GM18519 (cell line): ENCODE measurements around the gene SGCD.

Experiments used
- ATAC-seq: cut with Tn5 transposase; IDR thresholded peaks from one replicate; pipeline ENCODE4 v1.9.1; 2021; ENCODE audit warnings: mild to moderate bottlenecking, moderate library complexity; ENCODE audit not compliant: unreplicated experiment, low FRiP score

The SGCD gene

DNA sequence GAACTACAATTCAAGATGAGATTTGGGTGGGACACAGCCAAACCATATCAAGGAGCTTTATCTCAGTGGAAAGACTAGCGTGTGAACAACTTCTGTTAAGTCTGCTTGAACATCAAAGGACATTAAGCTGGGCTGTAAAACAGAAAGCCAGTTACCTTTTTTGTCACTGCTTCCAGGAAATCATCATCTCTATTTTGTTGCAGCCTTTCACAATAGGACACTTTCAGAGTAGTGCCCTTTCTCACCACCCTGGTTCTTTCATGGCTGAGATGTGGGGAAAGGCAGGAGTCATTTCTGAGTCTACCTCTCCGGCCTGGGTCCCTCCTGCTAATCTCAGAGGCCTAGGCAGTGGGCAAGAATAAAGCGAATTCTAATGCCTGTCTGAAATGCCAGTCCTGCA lies 426.9 kb downstream of the SGCD start:
- ATAC-seq = no peak

DNA sequence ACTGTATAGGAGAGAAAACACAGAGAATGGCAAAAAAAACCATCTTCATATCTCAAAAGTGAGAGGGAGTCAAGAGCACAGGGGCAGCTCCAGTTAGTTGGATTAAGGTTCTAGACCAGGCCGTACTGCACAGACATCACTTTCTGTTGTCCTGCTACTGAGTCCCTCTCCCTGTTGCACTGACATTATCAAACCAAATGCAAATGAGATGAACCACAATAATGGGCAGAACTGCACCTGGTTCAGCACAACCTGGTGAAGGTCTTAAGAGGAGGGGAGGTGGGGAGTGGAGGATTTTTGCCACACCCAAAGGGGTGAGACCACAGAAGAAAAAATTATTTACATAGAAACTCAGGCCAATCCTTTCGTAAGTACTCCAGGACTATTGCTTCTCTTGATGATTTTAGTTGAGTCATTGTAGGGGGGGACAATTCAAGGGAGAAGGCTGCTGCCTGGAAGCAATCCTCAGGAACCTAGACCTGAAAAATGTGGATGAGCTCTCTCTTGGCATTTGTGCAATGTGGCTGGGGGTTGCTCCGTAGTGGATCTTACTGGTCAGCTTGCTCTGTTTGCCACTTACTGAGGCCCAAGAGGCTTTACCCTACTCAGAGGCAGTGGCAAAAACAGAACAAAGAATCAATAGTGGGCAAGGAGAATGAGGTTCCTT lies 428.6 kb downstream of the SGCD start:
- ATAC-seq = no peak

DNA sequence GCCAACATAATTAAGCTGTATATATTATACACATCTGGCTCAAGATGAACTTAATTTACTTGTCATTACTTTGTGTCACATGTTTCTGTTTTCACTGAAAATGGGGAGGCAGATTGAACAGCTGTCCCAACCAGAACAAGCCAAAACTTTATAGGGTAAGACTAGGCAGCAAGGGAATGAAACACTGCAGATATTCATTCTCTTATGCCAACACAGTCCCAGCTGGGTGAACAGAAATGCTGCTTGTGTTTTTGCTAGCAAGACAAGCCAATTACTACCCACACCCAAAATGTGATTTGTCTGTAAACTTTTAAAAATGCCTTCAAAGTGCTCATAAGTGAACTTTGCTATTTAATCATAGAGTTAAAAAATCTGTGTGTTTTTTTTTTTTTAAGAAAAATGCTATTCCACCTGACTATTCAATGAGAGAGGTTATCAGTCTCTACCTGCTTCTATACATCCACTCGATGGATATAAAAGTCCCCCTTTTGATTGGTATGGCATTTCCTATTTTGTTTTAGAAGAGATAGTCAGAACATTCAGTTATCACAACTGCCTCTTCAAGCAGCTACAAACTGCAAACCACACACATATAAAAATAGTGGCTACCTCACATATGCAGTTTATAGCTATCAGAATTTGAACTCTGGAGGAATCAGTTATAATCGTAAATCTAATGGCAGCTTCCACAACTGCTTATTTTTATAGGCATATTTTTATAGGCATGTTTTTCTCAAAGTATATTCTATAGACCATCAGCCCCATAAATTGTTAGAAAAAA lies 431.2 kb downstream of the SGCD start:
- no peak for ATAC-seq

DNA sequence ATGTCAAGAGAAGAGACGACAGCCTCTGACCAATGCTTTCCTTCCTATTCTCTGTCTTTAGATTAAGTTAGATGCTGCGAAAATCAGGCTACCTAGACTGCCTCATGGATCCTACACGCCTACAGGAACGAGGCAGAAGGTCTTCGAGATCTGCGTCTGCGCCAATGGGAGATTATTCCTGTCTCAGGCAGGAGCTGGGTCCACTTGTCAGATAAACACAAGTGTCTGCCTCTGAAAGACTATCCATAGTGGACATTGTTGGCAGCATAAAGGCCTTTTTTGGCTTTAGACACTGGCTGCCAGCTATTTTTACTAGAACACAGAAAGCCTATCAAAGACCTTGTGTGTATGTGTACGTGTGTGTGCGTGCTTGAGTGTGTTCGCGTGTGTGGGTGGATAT lies 432.2 kb downstream of the SGCD start:
- ATAC-seq = no peak

DNA sequence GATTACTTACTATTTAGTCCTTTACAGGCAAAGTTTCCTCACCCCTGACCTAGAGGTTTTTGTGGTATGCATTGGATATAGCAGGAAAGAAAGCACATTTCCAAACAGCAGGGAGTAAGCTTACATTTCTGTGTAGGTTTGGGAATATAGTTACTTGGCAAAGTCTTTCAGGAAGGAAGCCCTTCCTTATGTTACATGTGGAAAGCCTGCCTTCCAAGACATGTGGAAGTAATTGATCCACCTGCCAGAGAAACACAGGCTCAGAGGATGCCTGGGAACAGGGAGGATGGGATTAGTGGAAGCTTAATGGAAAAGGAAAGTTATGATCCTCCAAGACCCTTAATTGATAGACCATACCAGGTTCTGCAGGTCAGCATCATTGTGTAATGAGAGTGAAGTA lies 435.8 kb downstream of the SGCD start:
- no peak for ATAC-seq

DNA sequence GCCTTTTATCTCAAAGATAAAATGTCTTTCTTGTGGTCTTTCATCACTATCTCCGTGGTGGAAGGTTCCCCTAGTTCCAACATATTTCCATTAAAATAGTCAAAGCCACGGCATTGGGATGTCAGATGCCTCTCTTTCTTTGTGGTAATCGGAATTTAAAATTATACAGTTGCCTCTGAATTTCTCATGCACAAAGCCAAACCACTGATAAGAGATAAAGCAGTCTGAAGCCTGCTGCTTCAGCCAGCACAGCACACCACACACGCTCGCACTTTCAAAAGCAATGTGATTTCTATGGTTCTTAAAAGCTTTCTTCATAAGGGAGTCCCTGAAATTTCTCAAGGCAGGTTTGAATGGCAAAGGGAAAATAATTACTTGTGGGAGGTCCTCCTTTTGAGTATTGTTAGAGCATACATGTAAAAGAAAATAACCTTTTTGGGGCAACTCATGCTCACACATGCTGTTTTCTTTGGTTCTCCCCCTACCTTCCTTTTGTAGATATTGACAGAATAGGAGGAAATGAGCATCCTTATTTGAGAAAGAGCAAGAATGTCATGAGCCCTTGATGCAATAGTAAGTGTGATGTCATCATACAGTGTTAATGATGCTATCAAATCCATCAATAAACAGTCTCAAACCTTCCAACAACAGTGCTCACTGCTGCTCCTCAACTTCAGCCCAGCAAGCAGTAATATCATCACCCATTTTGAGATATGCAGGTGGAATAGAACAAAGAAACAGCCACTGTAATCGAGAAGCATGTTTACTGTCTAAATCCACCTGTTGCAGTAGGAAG lies 437.4 kb downstream of the SGCD start:
- ATAC-seq = no peak

DNA sequence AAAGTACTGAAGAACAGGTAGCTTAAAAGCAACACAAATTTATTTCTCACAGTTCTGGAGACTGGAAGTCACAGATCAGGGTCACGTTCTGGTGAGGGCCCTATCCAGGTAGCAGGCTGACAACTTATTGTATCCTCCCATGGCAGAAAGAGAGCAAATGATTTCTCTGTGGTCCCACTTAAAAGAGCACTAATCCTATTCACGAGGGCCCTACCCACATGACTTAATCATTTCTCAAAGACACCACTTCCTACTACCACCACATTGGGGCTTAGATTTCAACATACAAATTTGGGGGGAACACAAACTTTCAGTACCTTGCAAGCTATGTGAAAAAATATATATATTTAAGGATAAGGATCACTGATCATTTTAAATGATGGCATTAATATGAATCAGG lies 447.3 kb downstream of the SGCD start:
- ATAC-seq = no peak

DNA sequence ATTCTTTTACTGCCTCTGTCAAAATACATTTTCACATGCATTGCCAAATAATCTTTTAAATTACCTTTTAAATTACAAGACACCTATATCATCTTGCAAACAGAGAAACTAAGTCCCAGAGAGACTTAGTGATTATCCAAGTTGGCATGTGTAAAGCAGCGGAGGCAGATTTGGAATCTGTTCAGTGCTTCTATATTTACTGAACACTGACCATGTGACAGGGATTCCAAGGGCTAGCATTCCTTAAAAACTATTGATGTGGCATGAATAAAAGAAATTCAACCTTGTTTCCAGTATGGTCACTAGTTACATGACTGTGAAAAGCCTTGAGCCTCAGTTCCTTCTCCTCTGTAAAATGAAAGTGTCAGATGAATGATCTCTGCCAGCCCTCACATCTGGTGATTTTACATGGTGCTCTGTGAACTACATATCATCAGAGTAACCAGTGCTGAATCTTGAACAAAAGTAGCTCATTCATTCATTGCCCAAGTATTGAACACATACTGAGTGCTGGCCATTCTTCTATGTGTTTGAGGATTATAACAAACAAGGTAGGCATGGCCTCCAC lies 451.3 kb downstream of the SGCD start:
- ATAC-seq = no peak

DNA sequence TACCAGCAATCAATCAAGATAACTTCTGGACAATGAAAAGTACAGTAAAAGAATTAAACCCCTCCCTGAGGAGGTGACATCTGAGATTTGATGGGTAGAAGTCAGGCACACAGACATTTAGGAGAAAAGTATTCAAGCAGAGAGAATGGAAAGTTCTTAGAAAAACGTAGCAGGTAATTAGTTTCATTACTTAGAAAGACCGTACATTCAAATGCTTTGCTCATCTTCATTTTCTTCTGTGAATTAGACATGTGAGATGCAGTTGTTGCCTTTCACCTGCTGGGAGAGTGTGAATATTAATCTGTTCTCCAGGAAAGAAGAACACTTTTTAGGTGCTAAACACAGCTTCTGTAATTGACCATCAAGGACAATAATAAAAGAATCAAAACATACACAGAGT lies 451.8 kb downstream of the SGCD start:
- ATAC-seq = no peak

DNA sequence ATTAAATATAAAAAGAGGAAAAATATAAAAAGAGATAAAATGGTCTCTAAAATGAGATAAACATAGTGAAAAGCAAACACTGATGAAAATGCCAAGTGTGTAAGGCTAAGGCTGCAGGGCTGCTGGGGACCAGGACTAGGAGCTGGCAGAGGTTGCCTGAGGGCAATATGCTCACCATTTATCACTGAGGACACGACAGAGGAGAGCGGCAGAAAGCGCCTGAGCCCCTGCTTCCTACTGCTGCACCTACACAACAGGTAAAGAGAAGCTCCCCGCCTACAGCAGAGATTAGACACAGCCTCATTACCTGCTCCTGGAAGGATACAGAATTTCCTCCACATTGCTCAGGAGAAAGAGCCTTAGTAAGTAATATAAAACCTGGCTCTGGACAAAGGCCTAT lies 452.5 kb downstream of the SGCD start:
- no peak for ATAC-seq

DNA sequence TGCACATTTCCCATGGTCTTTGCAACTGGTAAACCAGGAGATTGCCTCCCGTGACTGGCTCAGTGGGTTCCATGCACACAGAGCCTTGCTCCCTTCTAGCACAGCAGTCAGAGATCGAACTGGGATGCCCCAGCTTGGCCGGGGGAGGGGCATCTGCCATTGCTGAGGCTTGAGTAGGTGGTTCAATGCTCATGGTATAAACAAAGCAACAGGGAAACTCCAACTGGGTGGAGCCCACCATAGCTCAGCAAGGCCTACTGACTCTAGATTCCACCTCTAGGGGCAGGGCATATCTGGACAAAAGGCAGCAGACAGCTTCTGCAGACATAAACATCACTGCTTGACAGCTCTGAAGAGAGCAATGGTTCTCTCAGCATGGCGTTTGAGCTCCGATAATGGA lies 456.1 kb downstream of the SGCD start:
- ATAC-seq = no peak

DNA sequence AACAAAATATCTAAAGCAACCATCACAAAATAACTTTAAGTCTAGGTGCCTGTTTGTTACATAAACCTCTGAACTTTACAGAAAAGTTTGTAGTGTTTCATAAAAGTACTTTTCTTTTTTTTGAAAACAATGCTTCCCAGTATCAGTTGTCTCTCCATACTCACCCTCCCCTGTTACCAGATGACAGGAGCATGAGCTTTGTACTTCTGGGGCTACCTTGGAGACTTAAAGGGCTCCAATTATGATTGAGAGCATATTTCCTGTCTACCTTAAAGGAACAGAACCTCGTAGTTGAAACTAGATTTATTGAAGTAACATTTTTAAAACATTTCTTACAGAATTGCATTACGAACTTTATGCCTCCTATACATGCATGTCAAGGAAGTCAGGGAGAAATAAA lies 467.7 kb downstream of the SGCD start:
- no peak for ATAC-seq

DNA sequence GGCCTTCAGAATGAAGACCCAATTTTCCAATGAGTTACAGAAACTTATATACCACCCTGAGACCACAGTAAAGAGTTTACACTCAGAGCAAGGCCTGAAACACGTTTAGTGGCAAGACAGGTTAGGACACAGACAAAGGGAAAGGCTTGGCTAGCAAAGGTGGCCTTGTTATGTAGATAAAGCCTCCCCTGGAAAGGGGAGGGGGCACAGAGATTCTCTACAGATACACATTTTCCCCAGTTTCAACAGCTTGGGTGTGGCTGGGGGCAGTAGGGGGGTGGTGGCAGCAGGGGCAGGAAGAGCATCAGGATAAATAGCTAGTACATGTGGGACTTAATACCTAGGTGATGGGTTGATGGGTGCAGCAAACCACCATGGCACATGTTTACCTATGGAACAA lies 471.2 kb downstream of the SGCD start:
- ATAC-seq = no peak

DNA sequence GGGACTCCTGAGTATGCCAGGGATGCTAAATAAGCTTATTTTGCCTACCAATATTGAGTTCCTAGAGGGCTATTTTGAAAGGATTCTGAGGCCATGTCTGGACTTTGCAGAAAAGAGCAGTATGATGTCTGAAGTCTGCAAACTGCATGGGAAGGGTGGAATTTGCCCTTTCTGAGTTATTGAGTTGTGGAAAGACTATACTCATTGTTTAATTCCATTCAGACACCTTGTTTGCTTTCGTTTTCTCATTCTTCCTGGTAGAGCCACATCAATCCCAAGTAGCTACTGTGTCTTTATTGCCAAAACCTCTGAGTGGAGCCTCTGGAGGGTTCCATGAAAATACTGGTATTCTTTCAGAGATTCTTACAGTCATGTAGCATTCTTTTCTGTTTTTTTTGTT lies 472.2 kb downstream of the SGCD start:
- no peak for ATAC-seq

DNA sequence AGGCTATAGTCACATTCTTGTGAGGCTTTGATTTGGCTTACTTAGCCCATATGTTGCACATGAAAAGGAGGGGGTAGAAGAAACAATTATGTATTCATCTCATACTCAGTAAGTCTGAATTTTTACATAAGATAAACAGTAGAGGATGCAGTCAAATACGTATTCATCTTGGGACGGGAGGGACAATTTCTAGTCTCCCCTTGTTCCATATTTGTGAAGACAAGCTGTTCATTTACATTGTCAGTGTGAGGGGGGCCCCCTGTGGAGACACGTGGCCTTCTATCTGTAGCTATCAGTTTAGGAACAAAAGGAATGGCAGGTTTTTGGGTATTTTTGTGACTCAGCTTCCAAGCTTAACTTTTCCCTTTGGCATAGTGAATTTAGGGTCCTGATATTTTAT lies 474.0 kb downstream of the SGCD start:
- no peak for ATAC-seq

DNA sequence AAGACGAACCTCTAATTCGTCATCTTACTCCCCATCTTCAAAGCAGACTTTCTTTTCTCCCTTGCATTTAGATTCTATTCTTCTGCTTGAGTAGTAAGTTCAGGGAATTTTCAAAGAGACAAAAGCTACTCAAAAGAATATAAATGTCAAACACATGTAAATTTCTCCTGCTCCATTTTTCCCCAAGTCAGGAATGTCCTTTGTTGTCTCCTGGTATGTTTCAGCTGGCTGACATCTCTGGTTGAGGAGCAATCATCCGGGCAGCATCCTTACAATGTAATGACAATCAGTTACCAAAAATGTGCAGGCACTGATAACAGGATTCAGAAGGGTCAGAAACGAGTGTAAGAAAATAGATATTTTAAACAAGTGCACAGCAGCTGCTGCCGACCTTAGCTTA lies 475.5 kb downstream of the SGCD start:
- ATAC-seq = no peak

DNA sequence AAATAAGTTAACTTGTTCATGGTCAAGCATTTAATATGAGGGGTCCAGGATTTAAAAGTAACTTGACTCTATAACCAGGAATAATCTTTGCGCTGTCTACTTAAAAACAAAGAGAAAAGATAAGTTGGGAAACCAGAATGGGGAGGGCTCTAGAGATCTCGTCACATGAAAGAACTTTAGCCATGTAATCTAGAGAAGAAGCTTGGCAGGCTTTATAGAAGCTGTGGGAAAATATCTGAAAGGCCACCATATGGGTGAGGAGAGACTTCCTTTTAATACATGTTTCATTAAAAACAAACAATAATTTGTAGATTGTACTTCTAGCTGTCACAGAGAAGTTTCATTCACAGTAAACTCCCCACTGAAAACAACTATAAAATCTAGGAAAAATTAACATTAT lies 476.4 kb downstream of the SGCD start:
- ATAC-seq = no peak

DNA sequence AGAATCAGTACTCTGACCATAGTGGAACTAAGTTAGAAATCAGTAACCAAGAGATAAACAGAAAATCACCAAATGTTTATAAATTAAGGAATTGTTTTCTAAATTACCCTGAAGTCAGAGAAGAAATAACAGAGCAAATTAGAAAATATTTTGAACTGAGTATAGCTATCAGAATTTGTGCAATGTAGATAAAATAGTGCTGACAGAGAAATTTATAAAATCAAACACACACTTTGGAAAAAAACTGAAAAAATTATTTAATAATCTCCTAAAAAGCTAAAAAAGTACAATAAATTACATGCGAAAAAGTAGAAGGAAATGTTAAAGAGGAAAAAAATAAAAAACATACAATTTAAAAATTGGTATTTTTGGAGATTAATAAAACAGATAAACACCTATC lies 486.0 kb downstream of the SGCD start:
- ATAC-seq = no peak

DNA sequence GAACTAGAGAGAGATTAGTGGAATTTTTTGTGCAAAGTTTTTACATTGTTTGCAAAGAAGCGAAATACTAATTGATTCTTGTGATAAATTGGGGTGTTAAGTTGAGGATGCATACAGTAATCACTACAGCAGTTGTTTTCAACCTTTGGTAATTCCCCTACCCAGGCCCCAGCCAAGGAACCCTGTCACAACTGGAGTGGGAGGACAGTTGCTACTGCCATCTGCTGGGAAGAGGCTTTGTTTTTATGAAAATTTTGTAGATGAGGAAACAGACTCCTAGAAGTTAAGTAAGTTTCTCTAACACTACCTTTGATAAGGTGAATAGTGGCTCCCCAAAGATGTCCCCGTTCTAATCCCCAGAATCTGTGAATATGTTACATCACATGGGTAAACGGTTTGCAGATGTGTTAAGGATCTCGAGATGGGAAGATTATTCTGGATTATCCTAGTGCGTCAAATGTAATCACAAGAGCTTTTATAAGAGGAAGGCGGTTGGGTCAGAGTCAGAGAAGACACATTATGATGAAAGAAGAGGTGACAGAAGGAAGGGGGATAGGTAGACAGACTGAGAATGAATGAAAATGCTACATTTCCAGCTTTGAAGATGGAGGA lies 489.1 kb downstream of the SGCD start:
- ATAC-seq = peak; percentile 60
